RWPE1 (cell line): ENCODE measurements around the gene MAP6.

Experiments used
- CTCF ChIA-PET: fragments of 350-600 bp; sonication (Branson Sonifier 250); formaldehyde crosslinking; extraction: SDS; loops from one replicate; lab custom pipeline; 2021; lab: Yijun Ruan, JAX
- POLR2A ChIA-PET: fragments of 400-600 bp; formaldehyde crosslinking; extraction: SDS; loops from one replicate; lab custom pipeline; 2020; ENCODE audit warnings: antibody characterized with exemption; ENCODE audit not compliant: low non-redundant PET; lab: Yijun Ruan, JAX
- DNase-seq: peaks from one replicate; pipeline ENCODE4 v3.0.0; 2012; ENCODE audit warnings: low spot score
- H3K27ac ChIP-seq: fragments of 450-650 bp; 2 replicates; pipeline ENCODE4 v1.5.1; 2017
- CTCF ChIP-seq: fragments of 450-650 bp; conservative IDR thresholded peaks from 2 replicates; pipeline ENCODE4 v1.5.1; 2017; ENCODE audit warnings: low read depth, mild to moderate bottlenecking

The MAP6 gene

GRCh38 chr11:75565221-75565814 lies 103.5 kb downstream of the MAP6 start:
- POLR2A ChIA-PET, result no interaction called here
- DNase-seq, result no peak
- H3K27ac ChIP-seq, result peak overlapping the region; percentile 97
- CTCF ChIA-PET, result no interaction called here
- no peak for TF ChIP-seq CTCF

- TF ChIP-seq CTCF, result no peak; the same call in 1 of the 2 replicates
Observed at GRCh38 chr11:75563978-75564552, 104.8 kb downstream of the MAP6 start.

GRCh38 chr11:75563501-75563977 lies 105.3 kb downstream of the MAP6 start:
- CTCF ChIA-PET, result interaction anchor here (0.7 kb wide), 3 partner anchors 20 to 142 kb away, joined by 3 to 4 read pairs (median 3); no protein-coding TSS in a partner anchor
- peak overlapping the region; percentile 97 for H3K27ac ChIP-seq
- POLR2A ChIA-PET, result no interaction called here
- no peak for TF ChIP-seq CTCF
- no peak for DNase-seq

More at GRCh38 chr11:75563978-75564552, 104.8 kb downstream of the MAP6 start:
- POLR2A ChIA-PET, result no interaction called here
- CTCF ChIA-PET, result interaction anchor here (0.6 to 0.7 kb wide), 5 partner anchors 21 to 1717 kb away, joined by 3 to 4 read pairs (median 3); no protein-coding TSS in a partner anchor
- DNase-seq, result peak; percentile 71
- H3K27ac ChIP-seq, result peak overlapping the region; percentile 97

- TF ChIP-seq CTCF, result no peak
- POLR2A ChIA-PET, result interaction anchor here (1.3 kb wide), 1 partner anchor 9 kb away, joined by 8 read pairs; no protein-coding TSS in a partner anchor
- CTCF ChIA-PET, result interaction anchor here (0.5 to 0.7 kb wide), 2 partner anchors 131 to 861 kb away, joined by 3 to 4 read pairs; no protein-coding TSS in a partner anchor
- peak; percentile 49 for DNase-seq
- peak overlapping the region; percentile 97 for H3K27ac ChIP-seq
Observed at GRCh38 chr11:75562836-75563484, 105.9 kb downstream of the MAP6 start.

- ChIA-PET CTCF (interaction anchor here (0.5 kb wide), 1 partner anchor 860 kb away, joined by 4 read pairs; no protein-coding TSS in a partner anchor), POLR2A (interaction anchor here (1.3 kb wide), 1 partner anchor 8 kb away, joined by 8 read pairs; no protein-coding TSS in a partner anchor)
- TF ChIP-seq CTCF, result no peak
- H3K27ac ChIP-seq, result peak within 1 kb of the TSS; percentile 97
- peak; percentile 94 for DNase-seq
Observed at GRCh38 chr11:75562048-75562835, 106.6 kb downstream of the MAP6 start, which contains the start of gene SERPINH1. TSS of gene SERPINH1 (plus strand) at chr11:75562253. CDS start at chr11:75566350, 4,097 bp downstream.
